Kidney epithelial cell (primary cell): ENCODE measurements around the gene SRRM3. TPM values are rescaled to one million over a fixed set of nuclear protein-coding genes. Genes with fewer than 3 reads are reported as not detected.

ENCODE experiments used
- DNase-seq: peaks from one replicate; pipeline ENCODE4 v3.0.0-alpha.2; 2010; ENCODE audit warnings: low read depth
- H3K27me3 ChIP-seq: 2 replicates; pipeline ENCODE4 v1.6.0; 2011; ENCODE audit warnings: low read length; ENCODE audit not compliant: control insufficient read depth, insufficient read depth
- H3K36me3 ChIP-seq: 2 replicates; pipeline ENCODE4 v1.5.1; 2011; ENCODE audit warnings: low read length; ENCODE audit not compliant: control insufficient read depth, insufficient read depth
- H3K4me3 ChIP-seq: 2 replicates; pipeline ENCODE4 v1.5.1; 2011; ENCODE audit warnings: low read depth, mild to moderate bottlenecking, control low read depth, low read length
- total RNA-seq: library from RNA; depleted of rRNA; stranded (reverse); fragments of >200 nt; gene quantifications from 2 replicates; pipeline ENCODE4 v1.2.3, GENCODE V29; 2015
- TF ChIP-seq, protein P1 (sequence below): IDR thresholded peaks from 2 replicates; pipeline ENCODE4 v1.5.1; 2011; ENCODE audit warnings: mild to moderate bottlenecking, moderate library complexity, low read length, control low read depth, inconsistent platforms; ENCODE audit not compliant: insufficient read depth, poor library complexity, severe bottlenecking

Gene SRRM3
- total RNA-seq, 1 donor from 2014 or later, result 0.21 TPM

- no peaks in the 10 kb centered on the region for H3K36me3 ChIP-seq
- TF ChIP-seq, protein P1, sequence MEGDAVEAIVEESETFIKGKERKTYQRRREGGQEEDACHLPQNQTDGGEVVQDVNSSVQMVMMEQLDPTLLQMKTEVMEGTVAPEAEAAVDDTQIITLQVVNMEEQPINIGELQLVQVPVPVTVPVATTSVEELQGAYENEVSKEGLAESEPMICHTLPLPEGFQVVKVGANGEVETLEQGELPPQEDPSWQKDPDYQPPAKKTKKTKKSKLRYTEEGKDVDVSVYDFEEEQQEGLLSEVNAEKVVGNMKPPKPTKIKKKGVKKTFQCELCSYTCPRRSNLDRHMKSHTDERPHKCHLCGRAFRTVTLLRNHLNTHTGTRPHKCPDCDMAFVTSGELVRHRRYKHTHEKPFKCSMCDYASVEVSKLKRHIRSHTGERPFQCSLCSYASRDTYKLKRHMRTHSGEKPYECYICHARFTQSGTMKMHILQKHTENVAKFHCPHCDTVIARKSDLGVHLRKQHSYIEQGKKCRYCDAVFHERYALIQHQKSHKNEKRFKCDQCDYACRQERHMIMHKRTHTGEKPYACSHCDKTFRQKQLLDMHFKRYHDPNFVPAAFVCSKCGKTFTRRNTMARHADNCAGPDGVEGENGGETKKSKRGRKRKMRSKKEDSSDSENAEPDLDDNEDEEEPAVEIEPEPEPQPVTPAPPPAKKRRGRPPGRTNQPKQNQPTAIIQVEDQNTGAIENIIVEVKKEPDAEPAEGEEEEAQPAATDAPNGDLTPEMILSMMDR, result no peak
- peaks cover 53% of the 10 kb centered on the region for H3K27me3 ChIP-seq
- no peak for DNase-seq
- no peak overlapping the region for H3K4me3 ChIP-seq
Measured at GRCh38 chr7:76278540-76278939, 76.8 kb downstream of the SRRM3 start.

- H3K4me3 ChIP-seq, result no peak overlapping the region
- TF ChIP-seq, protein P1, result no peak
- no peaks in the 10 kb centered on the region for H3K36me3 ChIP-seq
- DNase-seq, result no peak
- peaks cover 56% of the 10 kb centered on the region for H3K27me3 ChIP-seq
Measured at GRCh38 chr7:76280408-76280807, 78.7 kb downstream of the SRRM3 start.

DNA sequence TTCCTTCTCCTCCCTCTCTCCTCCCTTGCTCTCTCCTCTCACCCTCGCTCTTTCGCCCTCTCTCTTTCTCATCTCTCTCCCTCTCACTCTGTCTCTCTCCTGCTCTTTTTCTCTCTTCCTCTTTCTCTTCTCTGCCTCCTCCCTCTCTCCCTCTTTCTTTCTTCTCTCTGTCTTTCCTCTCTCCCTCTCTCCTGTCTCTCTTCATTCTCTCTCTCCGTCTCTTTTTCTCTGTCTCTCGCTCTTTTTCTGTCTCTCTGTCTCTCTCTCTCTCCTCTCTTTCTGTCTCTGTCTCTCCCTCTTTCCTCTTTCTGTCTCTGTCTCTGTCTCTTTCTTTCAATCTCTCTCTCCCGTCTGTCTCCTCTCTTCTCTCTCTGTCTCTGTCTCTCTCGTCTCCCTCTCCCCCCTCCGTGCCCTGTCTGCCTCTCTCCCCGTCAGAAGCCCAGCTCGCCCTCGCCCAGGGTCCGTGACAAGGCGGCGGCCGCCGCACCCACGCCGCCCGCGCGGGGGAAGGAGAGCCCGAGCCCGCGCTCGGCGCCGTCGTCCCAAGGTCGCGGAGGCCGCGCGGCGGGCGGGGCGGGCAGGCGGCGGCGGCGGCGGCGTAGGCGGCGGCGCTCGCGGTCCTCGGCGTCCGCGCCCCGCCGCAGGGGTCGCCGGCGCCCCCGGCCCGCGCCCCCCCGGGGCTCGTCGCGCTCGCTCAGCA, 79.5 kb downstream of the SRRM3 start:
- no peak overlapping the region for H3K4me3 ChIP-seq
- no peak for DNase-seq
- TF ChIP-seq, protein P1, result no peak
- peaks cover 56% of the 10 kb centered on the region for H3K27me3 ChIP-seq
- no peaks in the 10 kb centered on the region for H3K36me3 ChIP-seq

- peak overlapping the region; percentile 2 for H3K4me3 ChIP-seq
- TF ChIP-seq, protein P1, result no peak
- H3K36me3 ChIP-seq, result no peaks in the 10 kb centered on the region
Measured at GRCh38 chr7:76281706-76282343, 80.1 kb downstream of the SRRM3 start.

GRCh38 chr7:76282344-76283253, 80.9 kb downstream of the SRRM3 start:
- DNase-seq, result no peak
- H3K4me3 ChIP-seq, result peak overlapping the region; percentile 5
- peaks cover 52% of the 10 kb centered on the region for H3K27me3 ChIP-seq
- no peaks in the 10 kb centered on the region for H3K36me3 ChIP-seq
- TF ChIP-seq, protein P1, result no peak

More at GRCh38 chr7:76281706-76282343, 80.1 kb downstream of the SRRM3 start:
- H3K27me3 ChIP-seq, result peaks cover 52% of the 10 kb centered on the region
- no peak for DNase-seq
